ENCODE measurements around the gene SUCLG2. TPM values are rescaled to one million over a fixed set of nuclear protein-coding genes. Genes with fewer than 3 reads are reported as not detected.

Gene SUCLG2
- total RNA-seq, 1 experiment from 2014 or later = 49.5 TPM

GRCh38 chr3:67463656-67464055 lies 190.8 kb downstream of the SUCLG2 start:
- Mint-ChIP-seq H3K4me3 (ENCODE audit: low read depth, unreplicated experiment) (no peak overlapping the region), H3K27me3 (ENCODE audit: unreplicated experiment) (no peaks in the 10 kb centered on the region), H3K9me3 (ENCODE audit: low read depth, unreplicated experiment) (no peaks in the 10 kb centered on the region), H3K4me1 (ENCODE audit: low read depth, unreplicated experiment) (no peaks in the 10 kb centered on the region), H3K27ac (ENCODE audit: unreplicated experiment) (no peak overlapping the region), H3K36me3 (ENCODE audit: insufficient read depth, unreplicated experiment) (peaks cover 3% of the 10 kb centered on the region)
- no peak for TF ChIP-seq CTCF (IDR thresholded peaks at IDR 0.05; ENCODE audit: unreplicated experiment)
- DNase-seq = no peak
- CTCF ChIA-PET = no interaction called here
- BruUV-seq (replicated peaks) = no TSS peak
- intact Hi-C loops (cut with micrococcal nuclease; ENCODE audit: unreplicated experiment) = no loop called here

- no peak for TF ChIP-seq CTCF (IDR thresholded peaks at IDR 0.05; ENCODE audit: unreplicated experiment)
- no peak overlapping the region for H3K4me3 Mint-ChIP-seq (ENCODE audit: low read depth, unreplicated experiment)
- BruUV-seq (replicated peaks) = no TSS peak
- H3K27me3 Mint-ChIP-seq (ENCODE audit: unreplicated experiment) = no peaks in the 10 kb centered on the region
- CTCF ChIA-PET = no interaction called here
- no peaks in the 10 kb centered on the region for H3K36me3 Mint-ChIP-seq (ENCODE audit: insufficient read depth, unreplicated experiment)
- intact Hi-C loops (cut with micrococcal nuclease; ENCODE audit: unreplicated experiment) = no loop called here
- H3K4me1 Mint-ChIP-seq (ENCODE audit: low read depth, unreplicated experiment) = no peaks in the 10 kb centered on the region
- no peaks in the 10 kb centered on the region for H3K9me3 Mint-ChIP-seq (ENCODE audit: low read depth, unreplicated experiment)
- no peak for DNase-seq
- H3K27ac Mint-ChIP-seq (ENCODE audit: unreplicated experiment) = no peak overlapping the region
Observed at GRCh38 chr3:67462187-67462586, 192.2 kb downstream of the SUCLG2 start.

GRCh38 chr3:67461667-67462142 lies 192.7 kb downstream of the SUCLG2 start:
- no TSS peak for BruUV-seq (replicated peaks)
- intact Hi-C loops (cut with micrococcal nuclease; ENCODE audit: unreplicated experiment) = no loop called here
- no peak overlapping the region for H3K4me3 Mint-ChIP-seq (ENCODE audit: low read depth, unreplicated experiment)
- CTCF ChIA-PET = no interaction called here
- H3K4me1 Mint-ChIP-seq (ENCODE audit: low read depth, unreplicated experiment) = no peaks in the 10 kb centered on the region
- H3K36me3 Mint-ChIP-seq (ENCODE audit: insufficient read depth, unreplicated experiment) = no peaks in the 10 kb centered on the region
- H3K27ac Mint-ChIP-seq (ENCODE audit: unreplicated experiment) = no peak overlapping the region
- H3K9me3 Mint-ChIP-seq (ENCODE audit: low read depth, unreplicated experiment) = no peaks in the 10 kb centered on the region
- TF ChIP-seq CTCF (IDR thresholded peaks at IDR 0.05; ENCODE audit: unreplicated experiment) = no peak
- H3K27me3 Mint-ChIP-seq (ENCODE audit: unreplicated experiment) = no peaks in the 10 kb centered on the region
- DNase-seq = no peak

- Mint-ChIP-seq H3K4me1 (ENCODE audit: low read depth, unreplicated experiment) (no peaks in the 10 kb centered on the region), H3K36me3 (ENCODE audit: insufficient read depth, unreplicated experiment) (no peaks in the 10 kb centered on the region), H3K27ac (ENCODE audit: unreplicated experiment) (no peak overlapping the region), H3K9me3 (ENCODE audit: low read depth, unreplicated experiment) (no peaks in the 10 kb centered on the region), H3K4me3 (ENCODE audit: low read depth, unreplicated experiment) (no peak overlapping the region), H3K27me3 (ENCODE audit: unreplicated experiment) (no peaks in the 10 kb centered on the region)
- intact Hi-C loops (cut with micrococcal nuclease; ENCODE audit: unreplicated experiment) = no loop called here
- no peak for DNase-seq
- BruUV-seq (replicated peaks) = no TSS peak
- TF ChIP-seq CTCF (IDR thresholded peaks at IDR 0.05; ENCODE audit: unreplicated experiment) = no peak
- CTCF ChIA-PET = no interaction called here
Observed at GRCh38 chr3:67460841-67461510, 193.4 kb downstream of the SUCLG2 start.
